ENCODE results near the gene MDC1. TPM values are rescaled to one million over a fixed set of nuclear protein-coding genes. Genes with fewer than 3 reads are reported as not detected.

MDC1 gene
- total RNA-seq, 1 donor from 2014 or later, result 32.8 TPM

- Histone ChIP-seq H3K36me3 (peaks cover 47% of the 10 kb centered on the region), H3K9me3 (no peaks in the 10 kb centered on the region), H3K27me3 (no peaks in the 10 kb centered on the region), H3K4me3 (peak overlapping the region; percentile 78), H3K4me1 (peaks cover 46% of the 10 kb centered on the region), H3K27ac (peak overlapping the region; percentile 92)
- intact Hi-C loops (cut with DNase I), result loop anchor here (2.0 to 5.0 kb wide), 2 partner anchors 43 to 212 kb away; no protein-coding TSS in a partner anchor
- TF ChIP-seq CTCF (IDR thresholded peaks at IDR 0.05), result no peak
- DNase-seq, result no peak
- no peak for ATAC-seq
These were observed 37.1 kb downstream of the MDC1 start for GRCh38 chr6:30679765-30680535.

- H3K27me3 ChIP-seq, result no peaks in the 10 kb centered on the region
- ATAC-seq, result peak; percentile 87
- peak overlapping the region; percentile 78 for H3K4me3 ChIP-seq
- DNase-seq, result peak; percentile 93
- intact Hi-C loops (cut with DNase I), result loop anchor here (2.0 kb wide), 1 partner anchor 44 kb away; no protein-coding TSS in a partner anchor
- peaks cover 47% of the 10 kb centered on the region for H3K36me3 ChIP-seq
- no peaks in the 10 kb centered on the region for H3K9me3 ChIP-seq
- peak; percentile 98 for TF ChIP-seq CTCF (IDR thresholded peaks at IDR 0.05)
- H3K27ac ChIP-seq, result peak overlapping the region; percentile 11
- H3K4me1 ChIP-seq, result peaks cover 43% of the 10 kb centered on the region
These were observed 37.9 kb downstream of the MDC1 start for GRCh38 chr6:30678964-30679726.

- Histone ChIP-seq H3K27me3 (no peaks in the 10 kb centered on the region), H3K27ac (no peak overlapping the region), H3K4me1 (peaks cover 38% of the 10 kb centered on the region), H3K4me3 (no peak overlapping the region), H3K36me3 (peaks cover 47% of the 10 kb centered on the region), H3K9me3 (no peaks in the 10 kb centered on the region)
- no peak for TF ChIP-seq CTCF (IDR thresholded peaks at IDR 0.05)
- ATAC-seq (no peak), DNase-seq (no peak)
- intact Hi-C loops (cut with DNase I), result no loop called here
These were observed 40.3 kb downstream of the MDC1 start for GRCh38 chr6:30676660-30677285.

GRCh38 chr6:30672445-30673253, 44.4 kb downstream of the MDC1 start, which contains the start of gene DHX16:
DHX16 (minus strand) TSS chr6:30673006; CDS start chr6:30672841, 165 bp downstream.
- H3K27ac ChIP-seq, result peak within 1 kb of the TSS; percentile 68
- intact Hi-C loops (cut with DNase I), result no loop called here

More at GRCh38 chr6:30672445-30673253, 44.4 kb downstream of the MDC1 start, which contains the start of gene DHX16:
- Histone ChIP-seq H3K4me3 (peak within 1 kb of the TSS; percentile 95), H3K9me3 (no peaks in the 10 kb centered on the region), H3K36me3 (peaks cover 53% of the 10 kb centered on the region), H3K27me3 (no peaks in the 10 kb centered on the region), H3K4me1 (peaks cover 16% of the 10 kb centered on the region)
- DNase-seq (peak; percentile 96), ATAC-seq (peak; percentile 97)
- peak; percentile 89 for TF ChIP-seq CTCF (IDR thresholded peaks at IDR 0.05)

All from upper lobe of right lung (tissue), 1 donor.